Measurements from ENCODE around the gene MCAM. TPM values are rescaled to one million over a fixed set of nuclear protein-coding genes. Genes with fewer than 3 reads are reported as not detected.

Gene MCAM
- total and polyA plus RNA-seq, 10 of the 15 experiments (the other 5 are each of a cell fraction or from before 2014, with no cell fraction given), result 3.1 to 19.7 (median 9.3) TPM

DNA sequence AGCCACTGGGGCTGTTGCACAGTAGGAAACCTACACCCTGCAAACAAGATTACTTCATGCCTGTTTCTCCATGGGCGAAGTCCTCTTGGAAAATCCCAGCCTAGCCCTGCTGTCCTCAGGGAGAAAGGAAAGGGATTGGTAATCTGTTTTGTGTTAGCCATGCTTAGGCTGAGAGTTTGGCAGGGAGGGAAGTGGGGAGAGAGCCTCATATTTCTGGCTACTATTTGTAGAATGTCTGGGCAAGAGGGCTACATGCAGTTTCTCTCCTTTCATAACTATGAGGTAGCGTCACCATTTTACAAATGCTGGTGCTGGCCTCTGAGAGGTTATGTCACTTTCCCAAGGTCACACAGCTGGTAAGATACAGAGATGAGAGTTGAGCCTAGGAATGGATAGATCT, 30.3 kb upstream of the MCAM start:
- Histone ChIP-seq H3K9me3 (replicated peaks; ENCODE audit: control insufficient read depth, insufficient read depth, low read length) (no peaks in the 10 kb centered on the region), H3K4me1 (ENCODE audit: control insufficient read depth, insufficient read depth, low read length) (no peaks in the 10 kb centered on the region), H3K79me2 (ENCODE audit: control insufficient read depth, insufficient read depth, low read length) (no peaks in the 10 kb centered on the region), H3K27ac (ENCODE audit: control insufficient read depth, insufficient read depth) (no peak overlapping the region), H4K20me1 (ENCODE audit: control insufficient read depth, insufficient read depth) (no peaks in the 10 kb centered on the region), H3K4me3 (no peak overlapping the region), H3K9ac (ENCODE audit: control insufficient read depth, insufficient read depth, low read length) (no peak overlapping the region), H3K36me3 (ENCODE audit: control insufficient read depth in 2 of 2, insufficient read depth in 2 of 2, low read length in 1 of 2) (no peaks in the 10 kb centered on the region), H3K27me3 (replicated peaks in 1 of 2; ENCODE audit: control insufficient read depth in 2 of 2, insufficient read depth in 2 of 2, low read length in 1 of 2) (no peaks in the 10 kb centered on the region; a peak in 1 of 4 replicates), H3K4me2 (ENCODE audit: control insufficient read depth, insufficient read depth) (no peak overlapping the region), H2AFZ (ENCODE audit: control insufficient read depth, low read depth, low read length) (no peak overlapping the region)
- ChIA-PET CTCF (interaction anchor here (1.2 to 3.0 kb wide), 2 partner anchors 9 kb away, joined by 6 to 13 read pairs; no protein-coding TSS in a partner anchor), RAD21 (ENCODE audit: unreplicated experiment) (no interaction called here), POLR2A (no interaction called here), SMC1A (ENCODE audit: uncharacterized antibody, unreplicated experiment) (no interaction called here)
- WGBS (ENCODE audit: insufficient coverage, insufficient replicate concordance, low lambda C conversion rate, missing lambda C conversion rate), result 20% methylated on average over 2 of the region's 2 CpGs
- no peak for FAIRE-seq
- no peak for DNase-seq (ENCODE audit: low read depth, low spot score)
- in situ Hi-C loops (cut with MboI), result no loop called here
- ATAC-seq, result no peak
- TF ChIP-seq, protein P1, sequence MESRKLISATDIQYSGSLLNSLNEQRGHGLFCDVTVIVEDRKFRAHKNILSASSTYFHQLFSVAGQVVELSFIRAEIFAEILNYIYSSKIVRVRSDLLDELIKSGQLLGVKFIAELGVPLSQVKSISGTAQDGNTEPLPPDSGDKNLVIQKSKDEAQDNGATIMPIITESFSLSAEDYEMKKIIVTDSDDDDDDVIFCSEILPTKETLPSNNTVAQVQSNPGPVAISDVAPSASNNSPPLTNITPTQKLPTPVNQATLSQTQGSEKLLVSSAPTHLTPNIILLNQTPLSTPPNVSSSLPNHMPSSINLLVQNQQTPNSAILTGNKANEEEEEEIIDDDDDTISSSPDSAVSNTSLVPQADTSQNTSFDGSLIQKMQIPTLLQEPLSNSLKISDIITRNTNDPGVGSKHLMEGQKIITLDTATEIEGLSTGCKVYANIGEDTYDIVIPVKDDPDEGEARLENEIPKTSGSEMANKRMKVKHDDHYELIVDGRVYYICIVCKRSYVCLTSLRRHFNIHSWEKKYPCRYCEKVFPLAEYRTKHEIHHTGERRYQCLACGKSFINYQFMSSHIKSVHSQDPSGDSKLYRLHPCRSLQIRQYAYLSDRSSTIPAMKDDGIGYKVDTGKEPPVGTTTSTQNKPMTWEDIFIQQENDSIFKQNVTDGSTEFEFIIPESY (IDR thresholded peaks at IDR 0.05), result no peak
- TF ChIP-seq LARP7 (IDR thresholded peaks at IDR 0.05), result no peak
- intact Hi-C loops (cut with micrococcal nuclease; ENCODE audit: unreplicated experiment), result no loop called here
- no TSS peak for BruUV-seq (replicated peaks)

DNA sequence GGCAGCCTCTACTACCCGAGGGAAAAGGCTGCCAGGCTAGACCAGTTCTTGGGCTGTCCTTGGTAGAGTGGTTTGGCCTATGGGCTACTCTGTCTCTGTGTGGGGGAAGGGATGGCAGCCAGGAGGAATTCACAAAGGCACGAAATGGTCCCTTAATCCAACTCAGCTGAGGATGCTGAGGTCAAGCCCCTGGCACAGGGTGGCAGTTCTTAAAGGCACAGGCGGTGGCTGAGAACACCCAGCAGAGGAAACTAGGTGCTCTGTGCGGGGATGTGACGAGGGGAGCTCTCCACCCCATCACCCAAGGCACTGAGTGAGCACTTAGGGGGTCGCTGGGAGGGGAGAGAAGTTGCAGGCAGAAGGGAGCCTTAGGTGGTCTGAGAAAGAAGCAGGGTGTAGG, 29.7 kb upstream of the MCAM start, which contains the start of gene MFRP:
MFRP (minus strand) TSS at position 101 of the 400 bp plus-strand sequence. CDS start 192 bp downstream, outside the sequence.
- SMC1A ChIA-PET (ENCODE audit: uncharacterized antibody, unreplicated experiment), result no interaction called here

More for the DNA sequence above, 29.7 kb upstream of the MCAM start, which contains the start of gene MFRP:
- ATAC-seq (no peak), DNase-seq (ENCODE audit: low read depth, low spot score) (no peak), FAIRE-seq (no peak)
- TF ChIP-seq RFX5 (IDR thresholded peaks at IDR 0.05; ENCODE audit: low read depth, low read length), result no peak
- no peak for TF ChIP-seq CHD2 (IDR thresholded peaks at IDR 0.05; ENCODE audit: borderline replicate concordance, low read depth, low read length)
- H3K9ac ChIP-seq (ENCODE audit: control insufficient read depth, insufficient read depth, low read length), result no peak within 1 kb of the TSS
- intact Hi-C loops (cut with micrococcal nuclease; ENCODE audit: unreplicated experiment) (no loop called here), in situ Hi-C loops (cut with MboI) (no loop called here)
- H3K79me2 ChIP-seq (ENCODE audit: control insufficient read depth, insufficient read depth, low read length), result no peaks in the 10 kb centered on the region
- no peak within 1 kb of the TSS for H3K27ac ChIP-seq (ENCODE audit: control insufficient read depth, insufficient read depth)
- H3K4me3 ChIP-seq, result no peak within 1 kb of the TSS
- peaks cover 0 to 4% of the 10 kb centered on the region in 2 experiments; a peak in 3 of 4 replicates for H3K27me3 ChIP-seq (replicated peaks in 1 of 2; ENCODE audit: control insufficient read depth in 2 of 2, insufficient read depth in 2 of 2, low read length in 1 of 2)
- ChIA-PET RAD21 (ENCODE audit: unreplicated experiment) (no interaction called here), CTCF (interaction anchor here (3.0 kb wide), 1 partner anchor 8 kb away, joined by 13 read pairs; no protein-coding TSS in a partner anchor), POLR2A (no interaction called here)
- H3K4me1 ChIP-seq (ENCODE audit: control insufficient read depth, insufficient read depth, low read length), result no peaks in the 10 kb centered on the region
- H3K36me3 ChIP-seq (ENCODE audit: control insufficient read depth in 2 of 2, insufficient read depth in 2 of 2, low read length in 1 of 2), result no peaks in the 10 kb centered on the region
- H3K4me2 ChIP-seq (ENCODE audit: control insufficient read depth, insufficient read depth), result no peak within 1 kb of the TSS
- no peaks in the 10 kb centered on the region for H3K9me3 ChIP-seq (replicated peaks; ENCODE audit: control insufficient read depth, insufficient read depth, low read length)
- WGBS (ENCODE audit: insufficient coverage, insufficient replicate concordance, low lambda C conversion rate, missing lambda C conversion rate), result 8% methylated on average over 6 of the region's 6 CpGs
- no peaks in the 10 kb centered on the region for H4K20me1 ChIP-seq (ENCODE audit: control insufficient read depth, insufficient read depth)
- H2AFZ ChIP-seq (ENCODE audit: control insufficient read depth, low read depth, low read length), result no peak within 1 kb of the TSS
- no TSS peak for BruUV-seq (replicated peaks)

Measured in GM12878 (cell line).